ENCODE measurements around the gene KIF5A.
A peak's percentile ranks its signal among the peaks of the same experiment; 100 is the strongest.

KIF5A gene

DNA sequence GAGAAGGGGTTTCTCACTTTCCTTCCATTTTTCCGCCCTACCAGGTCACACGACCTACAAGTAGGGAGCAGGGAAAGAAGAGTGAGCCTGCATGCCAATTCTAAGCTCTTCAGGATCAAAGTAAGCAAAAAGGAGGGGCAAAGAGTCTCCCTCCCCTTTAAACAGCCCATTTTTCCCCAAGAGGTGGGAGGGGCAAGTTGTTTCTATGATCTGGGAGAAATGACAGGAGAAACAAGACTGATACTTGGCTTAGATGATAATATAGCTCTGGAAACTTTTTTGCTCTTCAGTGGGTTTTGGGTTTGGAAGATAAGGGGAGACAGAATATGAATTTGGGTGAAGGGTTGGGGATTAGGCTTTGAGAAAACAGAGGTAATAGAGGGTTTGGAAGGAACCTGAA is 56.6 kb downstream of the KIF5A start:
- in situ Hi-C loops (cut with HindIII; ENCODE audit: low sequenced_read_pairs), result no loop called here
- no peak for DNase-seq (ENCODE audit: low read depth)
- no peak overlapping the region for H3K4me3 ChIP-seq (ENCODE audit: low read depth, low read length)
- no peak for TF ChIP-seq CTCF (IDR thresholded peaks at IDR 0.05; ENCODE audit: low read depth, low read length, missing control alignments)

- in situ Hi-C loops (cut with HindIII; ENCODE audit: low sequenced_read_pairs), result no loop called here
- no peak overlapping the region for H3K4me3 ChIP-seq (ENCODE audit: low read depth, low read length)
- TF ChIP-seq CTCF (IDR thresholded peaks at IDR 0.05; ENCODE audit: low read depth, low read length, missing control alignments), result no peak
- DNase-seq (ENCODE audit: low read depth), result no peak
These were observed 57.0 kb downstream of the KIF5A start for GRCh38 chr12:57606821-57607220.

- no peak for TF ChIP-seq CTCF (IDR thresholded peaks at IDR 0.05; ENCODE audit: low read depth, low read length, missing control alignments)
- no peak overlapping the region for H3K4me3 ChIP-seq (ENCODE audit: low read depth, low read length)
- no peak for DNase-seq (ENCODE audit: low read depth)
- in situ Hi-C loops (cut with HindIII; ENCODE audit: low sequenced_read_pairs), result no loop called here
These were observed 58.3 kb downstream of the KIF5A start for GRCh38 chr12:57607958-57608663.

DNA sequence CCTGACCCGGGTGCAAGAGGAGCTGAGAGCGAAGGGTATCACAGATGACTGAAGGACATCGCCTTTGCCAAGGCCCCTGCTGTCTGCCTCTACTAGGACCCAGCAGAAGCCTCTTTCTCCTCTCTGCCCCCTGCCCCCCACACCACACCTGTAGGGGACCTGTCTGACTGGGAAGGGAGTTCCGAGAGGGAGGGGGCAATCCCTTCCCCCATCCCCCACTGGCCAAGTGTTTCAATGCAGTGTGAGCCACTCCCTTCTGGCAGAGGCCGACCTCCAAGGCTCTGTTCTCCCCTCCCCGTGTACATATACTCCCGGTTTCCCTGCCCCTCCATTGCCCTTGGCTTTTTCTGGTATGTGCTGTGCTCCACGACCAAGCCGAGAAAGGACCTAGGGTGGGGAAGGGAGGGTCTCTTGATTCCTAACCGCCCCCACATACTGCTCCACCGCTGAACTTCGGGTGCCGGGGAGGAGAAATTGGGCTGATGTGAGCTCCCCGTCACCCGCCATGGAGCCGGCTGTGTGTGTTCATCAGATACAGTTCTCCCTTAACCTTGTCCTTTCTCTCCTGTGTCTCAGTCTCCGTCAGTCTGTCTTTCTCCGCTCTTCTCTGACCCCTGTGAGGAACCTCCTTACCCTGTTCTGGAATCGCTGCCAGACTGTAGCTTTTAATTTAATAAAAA is 59.4 kb downstream of the KIF5A start:
- in situ Hi-C loops (cut with HindIII; ENCODE audit: low sequenced_read_pairs), result no loop called here
- TF ChIP-seq CTCF (IDR thresholded peaks at IDR 0.05; ENCODE audit: low read depth, low read length, missing control alignments), result no peak
- no peak for DNase-seq (ENCODE audit: low read depth)
- no peak overlapping the region for H3K4me3 ChIP-seq (ENCODE audit: low read depth, low read length)

DNA sequence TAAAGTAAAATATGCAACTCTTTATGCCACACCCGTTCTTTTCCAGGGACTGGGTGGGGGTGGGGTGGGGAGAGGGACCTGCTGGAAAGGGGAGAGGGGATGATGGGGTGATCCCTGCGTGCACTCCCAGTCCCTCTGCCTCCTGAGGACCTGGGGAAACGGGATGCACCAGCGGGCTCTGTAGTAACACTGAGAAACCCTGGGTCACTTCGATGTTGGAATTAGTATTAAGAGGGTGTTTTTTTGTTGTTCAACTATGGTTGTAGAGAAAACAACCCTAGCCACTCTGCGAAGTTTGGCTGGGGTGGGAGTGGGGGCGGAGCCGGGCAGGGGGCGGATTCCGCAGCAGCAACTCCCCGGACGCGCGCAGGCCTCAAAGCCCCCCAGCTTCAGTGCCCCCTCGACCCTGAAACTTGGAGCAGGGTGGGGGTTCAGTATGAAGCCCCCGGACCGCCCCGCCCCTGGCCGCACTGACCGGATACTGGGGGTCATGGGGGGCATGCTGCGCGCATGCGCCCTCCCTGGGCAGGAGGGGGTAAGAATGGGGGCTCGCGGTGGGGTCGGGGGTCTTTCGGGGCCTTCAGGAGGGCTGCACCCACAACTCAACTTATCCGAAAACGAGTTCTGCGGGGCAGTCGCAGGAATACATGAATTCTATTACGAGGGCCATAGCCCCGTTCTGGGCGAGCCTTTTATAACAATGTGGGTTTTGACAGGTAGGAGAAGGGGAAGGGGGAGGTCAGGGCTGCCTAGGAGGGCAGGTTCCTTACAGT is 60.1 kb downstream of the KIF5A start:
- H3K4me3 ChIP-seq (ENCODE audit: low read depth, low read length), result no peak overlapping the region
- DNase-seq (ENCODE audit: low read depth), result no peak
- TF ChIP-seq CTCF (IDR thresholded peaks at IDR 0.05; ENCODE audit: low read depth, low read length, missing control alignments), result no peak
- in situ Hi-C loops (cut with HindIII; ENCODE audit: low sequenced_read_pairs), result no loop called here

GRCh38 chr12:57610554-57611107 is 60.8 kb downstream of the KIF5A start:
- H3K4me3 ChIP-seq (ENCODE audit: low read depth, low read length), result peak overlapping the region; percentile 59
- in situ Hi-C loops (cut with HindIII; ENCODE audit: low sequenced_read_pairs), result no loop called here
- TF ChIP-seq CTCF (IDR thresholded peaks at IDR 0.05; ENCODE audit: low read depth, low read length, missing control alignments), result no peak
- no peak for DNase-seq (ENCODE audit: low read depth)
